Activated gamma-delta T cell treated with Interleukin-2 at 50 U/mL for 16 hours (primary cell): ENCODE results near the gene HIF1A.
"Not testable (repeated sequence)": the region's sequence is repeated elsewhere in the genome, so short reads cannot be mapped to it uniquely, and the experiment has no call there.

ENCODE experiments used
- DNase-seq: peaks from one replicate; pipeline ENCODE4 v3.0.0-alpha.2; 2020

The HIF1A gene

GRCh38 chr14:61694830-61695694, at the start of gene HIF1A:
TSS of gene HIF1A (plus strand) at chr14:61695513. CDS start at chr14:61695805, 292 bp downstream.
- peak; percentile 94 for DNase-seq

- DNase-seq = no peak
Measured at GRCh38 chr14:61646366-61647116, 48.8 kb upstream of the HIF1A start.

GRCh38 chr14:61647704-61648103, 47.6 kb upstream of the HIF1A start:
- DNase-seq = no peak

GRCh38 chr14:61648377-61648776, 46.9 kb upstream of the HIF1A start:
- no peak for DNase-seq

GRCh38 chr14:61649283-61649682, 46.0 kb upstream of the HIF1A start:
- no peak for DNase-seq

GRCh38 chr14:61651355-61651754, 44.0 kb upstream of the HIF1A start:
- no peak for DNase-seq

- DNase-seq = no peak
Measured at GRCh38 chr14:61652526-61653262, 42.6 kb upstream of the HIF1A start.

GRCh38 chr14:61653507-61653906, 41.8 kb upstream of the HIF1A start:
- DNase-seq = no peak

- no peak for DNase-seq
Measured at GRCh38 chr14:61654026-61654425, 41.3 kb upstream of the HIF1A start.

GRCh38 chr14:61655777-61656176, 39.5 kb upstream of the HIF1A start:
- DNase-seq = no peak

- no peak for DNase-seq
Measured at GRCh38 chr14:61656341-61656740, 39.0 kb upstream of the HIF1A start.

GRCh38 chr14:61658111-61658510, 37.2 kb upstream of the HIF1A start:
- DNase-seq = not testable (repeated sequence)

- DNase-seq = no peak
Measured at GRCh38 chr14:61659582-61659981, 35.7 kb upstream of the HIF1A start.

GRCh38 chr14:61661471-61662400, 33.6 kb upstream of the HIF1A start:
- DNase-seq = no peak

- DNase-seq = peak; percentile 53
Measured at GRCh38 chr14:61662437-61663311, 32.6 kb upstream of the HIF1A start.

- no peak for DNase-seq
Measured at GRCh38 chr14:61663312-61663979, 31.9 kb upstream of the HIF1A start.

GRCh38 chr14:61668282-61668681, 27.0 kb upstream of the HIF1A start:
- no peak for DNase-seq

GRCh38 chr14:61670576-61670975, 24.7 kb upstream of the HIF1A start:
- no peak for DNase-seq

GRCh38 chr14:61671082-61671481, 24.2 kb upstream of the HIF1A start:
- DNase-seq = peak; percentile 17

GRCh38 chr14:61672796-61673195, 22.5 kb upstream of the HIF1A start:
- no peak for DNase-seq

GRCh38 chr14:61673305-61673704, 22.0 kb upstream of the HIF1A start:
- DNase-seq = no peak
